ENCODE results near the gene RCBTB2.

RCBTB2 gene

DNA sequence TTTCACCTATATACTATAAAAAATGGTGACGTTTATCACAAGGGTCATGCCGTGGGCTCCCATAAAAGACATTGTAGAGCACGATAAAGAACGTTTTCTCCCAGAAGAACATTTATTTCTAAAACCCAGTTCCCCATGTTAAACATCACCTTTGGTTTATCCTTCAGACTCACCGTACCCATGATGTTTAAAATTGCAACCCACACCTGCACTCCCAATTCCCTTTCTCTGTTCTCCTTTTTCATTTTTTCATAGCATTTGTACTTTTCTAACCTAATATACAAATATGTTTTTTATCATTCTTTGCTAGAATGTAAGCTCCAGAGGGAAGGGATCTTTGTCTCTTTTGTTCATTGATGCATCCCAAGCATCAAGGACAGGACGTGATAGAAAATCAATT is 2.0 kb downstream of the RCBTB2 start:
- no peak for DNase-seq (ENCODE audit: low read depth)

DNA sequence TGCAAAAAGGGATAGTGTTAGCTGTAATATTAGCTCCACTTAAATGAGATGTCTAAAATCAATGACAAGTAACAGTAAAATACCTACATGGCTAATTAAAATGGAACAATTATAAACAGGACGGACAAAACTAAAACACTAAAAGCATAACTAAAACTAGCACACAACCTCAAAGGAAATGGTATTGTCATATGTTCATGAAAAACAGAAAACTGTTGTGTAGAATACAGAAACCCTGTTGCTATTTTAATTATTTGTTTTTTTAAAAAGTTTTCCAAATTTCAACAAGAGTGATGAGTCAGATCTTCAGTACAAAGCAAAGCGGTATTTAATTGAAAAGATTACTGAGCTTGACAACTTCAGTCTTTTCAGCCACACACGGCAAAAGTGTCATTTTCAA is 4.2 kb downstream of the RCBTB2 start:
- no peak for DNase-seq (ENCODE audit: low read depth)

DNA sequence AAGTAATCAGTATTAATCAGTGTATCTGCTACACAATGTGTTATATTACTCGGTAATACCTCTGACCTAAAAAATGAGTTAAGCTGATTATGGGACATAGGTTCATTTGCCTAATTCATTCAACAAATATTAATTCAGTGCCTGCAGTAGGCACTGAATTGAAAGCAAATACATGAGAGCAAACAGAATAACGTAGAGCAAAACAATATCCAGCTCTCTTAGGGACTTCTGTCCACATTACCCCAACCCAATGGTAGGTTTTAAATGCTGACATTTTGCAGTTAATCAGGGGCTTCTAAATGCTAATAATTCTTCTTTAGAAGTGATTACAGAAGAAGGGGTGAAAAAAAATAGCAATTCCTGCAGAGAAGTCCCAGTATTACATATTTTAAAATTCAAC is 4.9 kb downstream of the RCBTB2 start:
- no peak for DNase-seq (ENCODE audit: low read depth)

DNA sequence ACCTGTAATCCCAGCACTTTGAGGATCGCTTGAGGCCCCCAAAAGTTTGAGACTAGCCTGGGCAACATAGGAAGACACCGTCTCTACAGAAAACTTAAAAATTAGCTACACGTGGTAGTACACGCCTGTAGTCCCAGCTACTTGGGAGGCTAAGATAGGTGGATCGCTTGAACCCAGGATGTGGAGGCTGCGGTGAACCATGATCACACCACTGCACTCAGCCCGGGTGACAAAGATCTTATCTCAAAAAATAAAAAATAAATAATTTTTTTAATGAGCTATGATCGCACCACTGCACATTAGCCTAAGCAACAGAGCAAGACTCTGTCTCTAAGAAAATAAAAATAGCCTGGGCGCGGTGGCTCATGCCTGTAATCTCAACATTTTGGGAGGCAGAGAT is 6.6 kb downstream of the RCBTB2 start:
- no peak for DNase-seq (ENCODE audit: low read depth)

DNA sequence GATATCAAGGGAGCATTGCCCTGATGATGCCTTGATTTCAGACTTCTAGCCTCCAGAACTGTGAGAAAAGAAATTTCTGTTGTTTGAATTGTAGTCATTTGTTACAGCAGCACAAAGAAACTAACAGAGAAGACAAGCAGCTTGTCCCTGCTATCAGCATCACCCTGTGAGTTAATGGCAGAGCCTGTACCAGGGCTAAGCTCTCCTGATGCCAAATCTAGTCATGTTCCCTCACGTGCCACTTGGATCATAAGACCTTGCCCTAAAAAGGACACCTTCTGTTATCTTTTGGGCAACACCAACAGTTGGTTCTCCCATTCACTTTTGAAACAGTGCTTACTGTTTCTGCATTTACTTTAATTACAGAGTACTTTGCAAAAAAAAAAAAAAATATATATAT is 14.8 kb downstream of the RCBTB2 start:
- no peak for DNase-seq (ENCODE audit: low read depth)

DNA sequence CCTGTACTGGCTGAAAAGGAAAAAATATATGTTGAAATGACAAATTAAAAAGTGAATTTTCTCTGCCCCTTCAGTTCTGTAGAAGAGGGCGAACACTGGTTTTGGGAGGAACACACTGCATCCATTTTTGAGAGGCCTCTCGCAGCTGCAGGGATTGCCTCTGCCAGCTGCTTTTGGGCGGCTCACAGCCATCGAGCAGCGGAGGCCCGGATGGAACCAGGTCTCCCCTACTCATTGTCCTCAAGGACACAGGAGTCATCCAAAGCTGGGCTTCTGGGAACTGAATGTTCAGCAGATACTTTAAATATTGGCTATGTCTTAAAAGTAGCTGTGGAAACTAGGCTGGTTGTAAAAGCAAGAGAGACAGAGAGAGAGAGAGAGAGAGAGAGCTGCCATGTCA is 17.1 kb downstream of the RCBTB2 start:
- no peak for DNase-seq (ENCODE audit: low read depth)

DNA sequence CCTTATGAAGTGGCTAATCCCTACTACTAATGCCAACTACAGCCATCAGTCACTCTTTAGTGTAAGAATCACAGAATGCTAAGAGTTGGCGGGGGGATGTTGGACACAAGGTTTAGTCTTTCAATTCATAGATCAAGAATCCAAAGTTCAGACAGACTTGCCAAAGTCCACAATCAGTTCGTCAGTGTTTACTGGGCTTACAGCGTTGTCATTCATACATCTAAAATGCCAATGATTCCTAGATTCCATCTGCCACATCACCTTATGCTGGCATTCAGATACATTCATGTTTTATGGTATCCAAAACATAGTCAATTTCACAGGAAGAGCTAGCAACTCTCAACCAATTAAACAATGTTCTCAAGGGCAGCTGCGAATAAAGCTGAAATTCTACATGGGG is 18.1 kb downstream of the RCBTB2 start:
- no peak for DNase-seq (ENCODE audit: low read depth)

DNA sequence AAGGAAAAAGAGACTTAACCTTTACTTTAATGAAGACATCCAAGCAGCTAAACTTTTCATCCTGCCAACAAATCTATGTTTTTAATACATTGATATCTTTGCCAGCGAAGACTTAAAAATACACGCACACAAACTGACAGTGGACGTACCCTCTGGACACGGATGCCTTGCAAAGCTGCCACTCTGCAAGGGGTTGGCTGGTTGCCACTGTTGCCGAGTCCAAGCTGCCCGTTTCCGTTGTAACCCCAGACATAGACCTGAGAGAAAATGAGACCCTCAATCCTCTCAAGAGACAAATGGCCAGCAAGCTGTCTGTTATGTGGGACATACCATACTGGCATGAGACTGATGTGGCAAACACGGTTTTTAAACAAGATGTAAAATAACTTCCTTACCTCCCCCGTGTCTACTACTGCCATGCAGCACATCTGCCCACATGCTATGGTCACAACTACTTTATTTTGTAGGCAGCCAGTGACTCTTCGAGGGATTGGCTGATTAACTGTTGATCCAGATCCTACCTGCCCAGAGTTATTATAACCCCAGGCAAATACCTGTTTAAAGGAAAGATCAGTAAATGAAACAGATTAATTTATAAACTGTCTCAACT is 21.2 kb downstream of the RCBTB2 start:
- no peak for DNase-seq (ENCODE audit: low read depth)

DNA sequence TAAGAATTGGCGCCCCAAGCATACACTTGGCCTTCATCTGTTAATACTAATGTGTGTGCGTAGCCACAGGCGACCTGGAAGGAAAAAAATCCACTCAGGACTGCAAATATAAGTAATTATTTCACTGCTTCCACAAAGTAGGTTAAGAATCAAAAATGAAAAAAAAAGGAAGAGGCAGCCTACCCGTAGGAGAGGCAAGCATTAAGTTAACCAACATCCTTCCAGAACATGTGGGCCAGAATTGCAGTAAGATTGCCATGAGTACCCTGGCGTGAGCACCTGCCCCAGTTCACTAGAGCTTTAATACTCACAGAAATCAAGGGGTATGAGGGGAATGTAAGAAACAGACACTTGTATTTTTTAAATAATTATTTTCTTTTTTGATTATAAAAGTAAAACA is 22.2 kb downstream of the RCBTB2 start:
- DNase-seq (ENCODE audit: low read depth) = no peak

DNA sequence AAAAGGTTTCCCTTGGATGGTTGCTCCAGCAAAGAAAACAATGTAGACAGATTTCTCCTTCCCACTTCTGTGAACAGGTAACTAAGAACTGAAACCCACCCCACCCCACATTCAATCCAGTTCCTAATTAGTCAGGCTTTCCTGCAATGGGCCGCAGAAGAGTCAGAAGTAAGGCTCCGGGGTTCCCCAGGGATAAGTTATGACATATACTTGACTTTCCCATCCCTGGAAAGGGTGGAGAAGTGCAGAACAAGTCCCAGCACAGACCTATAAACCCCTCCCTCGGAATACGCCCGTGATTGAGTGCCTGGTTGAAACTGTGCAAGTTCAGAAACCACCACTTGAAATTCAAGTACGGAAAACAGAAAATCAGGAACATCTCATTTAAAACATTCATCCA is 24.9 kb downstream of the RCBTB2 start:
- no peak for DNase-seq (ENCODE audit: low read depth)

DNA sequence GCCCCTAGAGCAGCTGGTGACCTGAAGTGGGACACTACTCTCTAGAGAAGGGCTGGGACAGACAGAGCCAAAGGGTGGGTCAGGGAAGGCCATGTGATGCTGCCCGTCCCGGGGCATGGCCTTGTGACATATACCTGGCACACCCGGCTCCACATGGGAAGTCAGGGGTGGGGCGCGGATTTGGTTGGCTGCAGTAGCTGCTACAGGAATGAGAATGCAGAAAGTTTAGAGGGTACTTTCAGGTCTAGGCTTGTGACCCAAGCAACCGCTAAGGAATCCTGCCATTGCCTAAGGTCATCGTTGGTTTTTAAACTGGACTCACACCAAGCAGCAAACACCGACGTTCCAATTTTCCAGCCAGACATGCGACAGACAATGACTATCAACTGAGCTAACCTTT is 25.9 kb downstream of the RCBTB2 start:
- DNase-seq (ENCODE audit: low read depth) = no peak

DNA sequence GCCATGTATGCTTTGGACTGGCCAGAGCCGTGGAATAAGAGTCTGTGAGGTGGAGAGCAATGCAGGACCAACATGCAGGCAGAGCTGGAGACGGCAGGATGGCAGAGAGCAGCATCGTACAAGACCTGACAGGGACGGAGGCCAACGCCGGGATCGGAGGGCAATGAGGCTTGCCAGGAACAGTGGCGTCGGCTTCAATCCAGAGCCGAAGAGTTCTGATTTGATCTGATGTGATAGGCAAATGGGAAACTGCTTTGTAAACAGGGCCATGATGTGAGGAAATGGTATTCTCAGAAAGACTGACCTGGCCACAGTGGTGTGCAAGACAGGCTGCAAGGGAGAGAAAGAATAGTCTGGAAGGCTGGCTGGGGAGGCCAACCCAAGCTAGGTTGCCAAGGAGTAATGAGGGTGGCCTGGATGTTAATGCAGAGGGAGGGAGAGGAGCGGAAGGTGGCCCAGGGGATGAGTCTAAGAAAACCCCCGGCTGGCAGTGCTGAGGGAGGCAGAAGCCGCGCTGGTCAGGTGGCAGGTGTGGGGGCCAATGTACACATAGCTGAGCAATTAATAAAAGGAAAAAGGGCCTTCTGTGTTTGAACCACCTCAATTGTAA is 26.7 kb downstream of the RCBTB2 start:
- DNase-seq (ENCODE audit: low read depth) = no peak

DNA sequence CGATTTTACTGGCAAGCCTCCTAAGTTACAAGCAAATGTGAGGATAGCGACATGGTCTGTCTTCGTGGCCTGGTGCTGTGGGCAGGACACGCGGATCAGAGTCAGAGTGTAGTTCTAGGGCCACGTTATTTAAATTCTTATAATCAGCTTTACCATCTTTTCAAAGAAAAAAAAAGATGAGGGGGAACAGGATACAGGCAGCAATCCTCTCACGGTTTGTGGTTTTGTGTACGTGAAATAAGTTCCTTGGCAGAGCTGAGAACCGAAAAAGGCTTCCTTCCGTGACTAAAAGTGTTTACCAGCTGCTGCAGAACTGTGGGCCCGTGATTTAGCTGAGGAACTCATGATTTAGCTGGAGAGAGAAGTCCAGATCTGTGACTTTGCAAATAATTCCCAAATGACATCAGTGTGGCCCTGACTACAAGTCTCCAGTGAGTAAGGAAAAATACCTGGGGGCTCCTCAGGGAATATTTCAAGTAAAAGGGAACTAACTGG is 27.2 kb downstream of the RCBTB2 start:
- DNase-seq (ENCODE audit: low read depth) = peak; percentile 60

DNA sequence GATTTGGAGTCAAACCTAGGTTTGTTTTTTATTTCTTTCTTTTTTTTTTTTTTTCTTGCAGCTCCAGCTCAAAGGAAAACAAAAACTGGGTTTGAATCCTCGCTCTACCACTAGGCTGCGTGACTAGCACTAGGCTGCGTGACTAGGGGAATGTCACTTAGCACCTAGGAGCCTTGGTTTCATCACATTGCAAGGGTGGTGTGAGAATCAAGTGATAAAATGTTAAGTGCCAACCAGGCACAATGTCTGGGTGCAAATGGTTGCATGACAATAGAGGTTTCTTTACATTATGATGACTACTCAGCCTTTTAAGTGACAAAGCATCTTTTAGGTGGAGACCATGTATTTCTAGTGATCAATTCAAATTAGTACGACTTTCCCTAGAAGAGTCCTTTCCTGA is 27.9 kb downstream of the RCBTB2 start:
- no peak for DNase-seq (ENCODE audit: low read depth)

DNA sequence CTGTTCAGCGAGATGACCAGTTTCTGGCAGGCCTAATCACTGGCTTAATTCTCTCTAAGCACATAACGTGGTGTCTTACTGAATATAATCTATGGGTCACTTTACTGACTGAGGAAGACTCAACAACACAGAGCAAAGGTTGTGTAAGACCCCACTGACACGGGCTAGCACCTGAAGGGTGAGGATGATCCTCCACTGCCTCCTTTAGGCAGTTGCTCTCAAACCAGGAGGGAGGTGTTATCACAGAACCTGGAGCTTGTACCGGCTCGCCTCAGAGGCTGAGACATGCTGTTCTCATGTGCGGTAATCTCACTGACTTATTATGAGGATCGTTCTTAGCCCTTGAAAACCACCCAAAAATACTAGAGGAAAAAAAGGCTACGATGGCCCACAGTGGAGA is 28.3 kb downstream of the RCBTB2 start:
- DNase-seq (ENCODE audit: low read depth) = no peak

DNA sequence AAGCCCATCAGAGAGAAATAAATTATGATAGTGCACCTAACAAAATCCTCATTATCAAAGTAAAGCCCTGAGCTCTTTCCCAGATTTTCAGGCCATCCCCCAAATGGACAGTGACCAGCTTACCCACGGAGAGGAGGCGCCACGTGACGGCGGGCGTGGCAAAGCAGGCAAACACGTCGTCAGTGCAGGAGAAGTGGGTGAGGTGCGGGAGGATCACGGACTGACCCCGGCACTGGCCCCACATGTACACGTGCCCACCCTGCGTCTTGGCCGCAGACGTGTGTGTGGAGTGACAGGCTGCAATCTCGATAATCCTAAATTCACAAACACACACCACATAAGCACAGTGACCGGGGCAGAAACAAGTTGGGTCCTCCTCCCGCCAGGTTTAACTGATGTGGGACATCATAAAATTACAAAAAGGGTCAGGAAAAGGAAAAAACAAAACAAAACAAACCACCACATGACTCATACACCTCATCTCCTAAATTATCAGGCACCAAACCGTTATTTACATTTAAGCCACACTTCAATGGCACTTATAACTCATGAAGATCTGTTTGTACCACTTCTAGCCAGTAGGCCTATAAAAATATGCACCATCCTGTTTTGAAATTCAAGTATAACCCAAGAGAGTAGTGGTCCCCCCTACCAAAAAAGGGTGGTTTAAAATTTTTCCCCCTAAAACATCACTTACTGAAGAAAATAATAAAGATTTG is 30.1 kb downstream of the RCBTB2 start:
- DNase-seq (ENCODE audit: low read depth) = no peak

DNA sequence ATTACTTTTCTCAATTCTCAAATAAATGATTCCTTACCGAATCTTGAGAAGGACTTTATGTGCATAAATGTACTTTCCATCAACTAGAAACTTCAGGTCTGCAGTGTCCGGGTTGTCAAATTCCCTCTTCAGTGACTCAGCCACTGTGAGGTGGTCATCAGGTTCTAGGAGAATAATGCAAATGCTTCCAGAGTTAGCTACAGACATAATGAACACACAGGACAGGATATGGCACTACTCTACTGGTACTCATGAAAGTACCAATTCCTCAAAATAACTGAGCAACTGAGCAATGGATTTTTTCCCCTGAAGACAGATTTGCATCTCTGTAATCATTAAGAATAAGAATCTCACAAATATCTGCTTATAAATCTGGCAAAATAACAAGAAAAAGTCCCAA is 31.2 kb downstream of the RCBTB2 start:
- no peak for DNase-seq (ENCODE audit: low read depth)

DNA sequence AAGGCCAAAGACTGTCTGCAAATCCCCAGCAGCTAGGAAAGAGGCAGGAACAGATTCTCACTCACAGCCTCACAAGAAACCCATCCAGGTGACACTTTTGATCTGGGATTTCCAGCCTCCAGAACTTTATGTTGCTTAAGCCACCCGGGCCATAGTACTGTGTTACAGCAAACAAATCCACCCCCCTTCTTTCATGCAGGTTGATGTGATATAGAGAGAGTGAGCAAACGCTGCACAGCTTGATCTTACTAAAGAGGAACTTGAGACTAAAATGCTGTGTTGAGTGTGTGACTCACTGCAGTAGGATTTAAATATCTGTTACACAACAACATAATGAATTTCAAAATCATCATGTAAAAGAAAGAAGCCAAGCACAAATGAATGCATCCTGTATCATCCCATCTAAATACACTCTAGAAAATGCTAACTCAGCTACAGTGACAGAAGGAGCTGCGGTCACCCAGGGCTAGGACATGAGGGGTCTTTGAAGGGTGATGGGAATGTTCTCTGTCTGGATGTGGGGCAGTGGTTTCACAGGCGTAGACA is 32.2 kb downstream of the RCBTB2 start:
- peak; percentile 93 for DNase-seq (ENCODE audit: low read depth)

DNA sequence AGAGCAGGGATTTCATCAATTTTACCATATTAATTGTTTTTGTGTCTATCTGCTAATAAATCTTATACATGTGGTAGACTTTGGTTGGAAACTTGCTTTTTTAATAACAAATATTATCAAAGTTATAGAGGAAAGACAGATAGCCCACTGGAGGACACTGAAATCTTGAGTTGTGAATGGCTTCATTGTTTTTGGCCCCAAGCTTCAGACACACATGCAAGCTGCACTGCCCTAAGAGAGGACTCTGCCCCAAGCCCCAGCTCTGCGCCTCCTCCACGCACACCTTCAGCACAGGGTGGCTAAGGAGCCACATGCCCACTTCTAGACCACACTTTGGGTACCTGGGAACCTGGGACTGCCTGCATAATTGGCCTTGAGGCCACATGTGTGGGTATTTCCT is 35.2 kb downstream of the RCBTB2 start:
- DNase-seq (ENCODE audit: low read depth) = no peak

DNA sequence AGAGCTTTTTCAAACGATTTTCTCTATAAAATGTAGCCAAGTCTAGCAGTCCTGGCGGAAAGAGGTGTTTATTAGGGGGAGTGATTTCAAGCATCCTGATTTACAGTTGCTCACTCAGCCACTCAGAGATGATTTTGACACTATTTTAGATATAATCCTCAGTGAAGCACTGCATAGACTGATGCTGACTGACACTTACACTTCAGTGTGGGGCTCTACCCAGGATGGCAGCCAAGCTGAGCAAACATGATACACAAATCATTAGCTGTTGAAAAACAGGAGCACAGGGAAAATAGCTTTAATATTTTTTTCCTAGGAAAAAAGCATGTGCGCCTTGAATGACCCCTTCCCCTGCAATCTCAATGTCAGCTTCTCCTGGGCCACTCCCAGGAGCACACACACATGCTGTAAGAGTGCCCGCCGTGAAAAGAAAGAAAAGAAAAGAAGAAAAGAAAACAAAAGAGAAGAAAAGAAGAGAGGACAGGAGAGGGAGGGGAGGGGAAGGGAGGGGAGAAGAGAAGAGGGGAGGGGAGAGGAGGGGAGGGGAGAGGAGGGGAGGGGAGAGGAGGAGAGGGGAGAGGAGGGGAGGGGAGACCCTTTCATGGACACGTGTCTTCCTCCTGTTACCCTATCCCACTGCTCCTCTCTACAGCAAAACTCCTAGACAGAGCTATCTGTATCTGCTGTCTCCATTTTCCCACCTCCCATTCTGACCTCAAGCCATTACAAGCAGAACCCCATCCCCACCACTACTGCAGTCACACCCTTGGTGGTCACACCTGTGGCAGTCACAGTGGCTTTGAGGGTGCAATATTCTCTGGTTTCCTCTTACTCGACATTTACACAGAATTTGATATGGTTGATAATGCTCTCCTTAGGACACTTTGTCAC is 36.4 kb downstream of the RCBTB2 start:
- DNase-seq (ENCODE audit: low read depth) = no peak

DNA sequence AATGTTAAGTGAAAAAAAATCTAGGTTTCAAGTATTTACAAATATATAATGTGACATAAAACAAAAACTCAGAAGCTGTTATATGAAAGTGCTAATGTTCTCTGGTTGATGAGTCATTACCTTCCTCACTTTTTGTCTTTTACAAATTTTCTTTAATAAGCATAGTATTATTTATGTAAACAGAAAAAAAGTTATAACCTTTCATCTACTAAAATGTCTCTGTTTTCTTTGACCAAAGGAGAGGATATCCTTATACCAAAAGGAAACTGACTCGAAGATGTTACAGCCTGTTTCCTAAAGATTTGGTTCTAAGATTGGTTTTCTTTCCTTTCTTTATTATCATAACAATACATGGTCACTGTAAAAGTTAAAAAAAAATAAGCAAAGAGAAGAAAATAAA is 38.0 kb downstream of the RCBTB2 start:
- DNase-seq (ENCODE audit: low read depth) = no peak

DNA sequence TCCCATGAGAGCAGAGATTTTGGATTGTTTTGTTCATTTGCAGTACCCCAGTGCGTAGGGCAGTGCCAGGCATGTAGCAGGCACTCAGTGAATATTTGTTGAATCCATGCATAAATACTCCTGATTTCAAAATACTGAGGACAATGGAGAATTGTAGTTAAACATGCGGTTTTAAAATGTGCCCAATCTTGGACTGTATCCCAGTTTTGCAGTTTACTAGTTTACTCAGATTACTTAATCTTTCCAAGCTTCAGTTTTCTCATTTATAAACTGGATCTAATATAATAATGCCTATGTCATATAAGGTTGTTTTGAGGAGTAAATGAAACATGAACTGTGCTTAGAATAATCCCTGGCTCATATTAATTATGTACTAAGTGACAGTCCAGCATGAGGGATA is 39.0 kb downstream of the RCBTB2 start:
- peak; percentile 86 for DNase-seq (ENCODE audit: low read depth)
